ENCODE data around the gene ZDHHC6. TPM values are rescaled to one million over a fixed set of nuclear protein-coding genes. Genes with fewer than 3 reads are reported as not detected.

Gene ZDHHC6
- total and polyA plus RNA-seq, 2 donors (not counting 1 experiment from before 2014, with no cell fraction given) = 30.5 to 61.2 TPM

DNA sequence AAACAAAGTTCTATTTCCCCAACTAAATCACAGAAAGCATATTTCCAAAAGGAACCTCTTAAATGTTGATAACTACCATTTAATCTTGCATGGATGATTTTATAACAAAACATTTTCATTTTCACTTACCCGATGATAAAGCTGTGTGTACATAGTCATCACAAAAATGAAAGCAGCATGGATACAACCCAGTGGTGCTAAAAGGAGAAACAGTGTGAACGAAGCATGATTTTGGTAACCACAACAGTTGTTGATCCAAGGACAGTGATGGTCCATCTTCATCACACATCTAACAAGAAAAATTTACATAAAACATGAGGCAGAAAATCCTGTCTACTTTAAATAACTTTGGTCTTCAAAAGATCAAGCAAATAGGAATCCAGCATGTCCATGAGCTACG is 4.7 kb downstream of the ZDHHC6 start:
- intact Hi-C loops (cut with micrococcal nuclease) = no loop called here
- Histone ChIP-seq H3K9me3 (ENCODE audit: control extremely low read depth in 1 of 3, control insufficient read depth in 2 of 3, insufficient read depth in 1 of 3, low read length in 2 of 3) (no peaks in the 10 kb centered on the region), H3K4me3 (ENCODE audit: control extremely low read depth in 1 of 5, extremely low read depth in 1 of 5, insufficient read depth in 1 of 5, low read depth in 2 of 5, low read length in 4 of 5) (no peak overlapping the region), H3K4me2 (replicated peaks; ENCODE audit: low read depth, low read length, poor library complexity, severe bottlenecking) (no peak overlapping the region), H3K27ac (ENCODE audit: low read length in 2 of 2) (no peak overlapping the region), H3K79me2 (ENCODE audit: control insufficient read depth, insufficient read depth, low read length) (peaks cover 16% of the 10 kb centered on the region), H3K27me3 (replicated peaks in 1 of 4; ENCODE audit: control extremely low read depth in 1 of 4, control insufficient read depth in 3 of 4, insufficient read depth in 4 of 4, low read length in 3 of 4) (no peaks in the 10 kb centered on the region), H2AFZ (ENCODE audit: insufficient read depth, low read depth, low read length, poor library complexity, severe bottlenecking) (no peak overlapping the region), H3K4me1 (ENCODE audit: control insufficient read depth in 2 of 2, insufficient read depth in 2 of 2, low read length in 2 of 2) (peaks cover 10% of the 10 kb centered on the region in 2 donors), H3K36me3 (replicated peaks in 1 of 2; ENCODE audit: control extremely low read depth in 1 of 2, control insufficient read depth in 1 of 2, extremely low read depth in 1 of 2, insufficient read depth in 2 of 2, low read length in 1 of 2) (peaks cover 1 to 53% of the 10 kb centered on the region in 2 experiments), H4K20me1 (ENCODE audit: control insufficient read depth, insufficient read depth, low read length, poor library complexity, severe bottlenecking) (no peaks in the 10 kb centered on the region), H3K9ac (ENCODE audit: low read length) (no peak overlapping the region)
- Mint-ChIP-seq H3K27me3 (no peaks in the 10 kb centered on the region), H3K4me3 (no peak overlapping the region), H3K4me1 (peaks cover 29% of the 10 kb centered on the region), H3K27ac (no peak overlapping the region), H3K9me3 (ENCODE audit: insufficient read depth) (no peaks in the 10 kb centered on the region)
- WGBS (ENCODE audit: insufficient coverage) = no CpG with 5 or more reads among the region's 3 CpGs
- ChIA-PET CTCF (interaction anchor here (0.7 kb wide), 1 partner anchor 24 kb away, joined by 3 read pairs; no protein-coding TSS in a partner anchor), POLR2A (no interaction called here)
- TF ChIP-seq, protein P1, sequence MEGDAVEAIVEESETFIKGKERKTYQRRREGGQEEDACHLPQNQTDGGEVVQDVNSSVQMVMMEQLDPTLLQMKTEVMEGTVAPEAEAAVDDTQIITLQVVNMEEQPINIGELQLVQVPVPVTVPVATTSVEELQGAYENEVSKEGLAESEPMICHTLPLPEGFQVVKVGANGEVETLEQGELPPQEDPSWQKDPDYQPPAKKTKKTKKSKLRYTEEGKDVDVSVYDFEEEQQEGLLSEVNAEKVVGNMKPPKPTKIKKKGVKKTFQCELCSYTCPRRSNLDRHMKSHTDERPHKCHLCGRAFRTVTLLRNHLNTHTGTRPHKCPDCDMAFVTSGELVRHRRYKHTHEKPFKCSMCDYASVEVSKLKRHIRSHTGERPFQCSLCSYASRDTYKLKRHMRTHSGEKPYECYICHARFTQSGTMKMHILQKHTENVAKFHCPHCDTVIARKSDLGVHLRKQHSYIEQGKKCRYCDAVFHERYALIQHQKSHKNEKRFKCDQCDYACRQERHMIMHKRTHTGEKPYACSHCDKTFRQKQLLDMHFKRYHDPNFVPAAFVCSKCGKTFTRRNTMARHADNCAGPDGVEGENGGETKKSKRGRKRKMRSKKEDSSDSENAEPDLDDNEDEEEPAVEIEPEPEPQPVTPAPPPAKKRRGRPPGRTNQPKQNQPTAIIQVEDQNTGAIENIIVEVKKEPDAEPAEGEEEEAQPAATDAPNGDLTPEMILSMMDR (IDR thresholded peaks at IDR 0.05) = no peak
- TF ChIP-seq EZH2 (IDR thresholded peaks at IDR 0.05; ENCODE audit: borderline replicate concordance, insufficient read depth, low read depth, low read length, poor library complexity, severe bottlenecking) = no peak
- DNase-seq = no peak
- no peak for ATAC-seq (ENCODE audit: low read depth)

DNA sequence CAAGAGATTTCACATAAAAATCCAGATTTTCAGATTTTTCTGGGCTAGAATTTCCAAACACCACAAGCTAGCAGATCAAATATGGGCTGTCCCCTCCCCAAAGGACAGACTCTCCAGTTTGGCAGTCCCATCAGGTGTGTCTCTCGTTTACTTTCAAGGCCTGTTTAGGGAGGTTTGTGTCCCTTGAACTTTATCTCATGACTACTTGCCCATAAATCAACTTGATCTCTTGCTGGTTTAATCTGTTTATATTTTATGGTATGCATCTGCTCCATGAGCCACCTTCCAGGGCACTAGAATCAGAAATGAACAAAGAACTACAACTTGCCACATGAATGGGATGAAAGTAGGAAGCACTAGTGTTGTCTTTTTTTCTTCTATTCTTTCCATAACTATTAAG is 5.2 kb downstream of the ZDHHC6 start:
- Histone ChIP-seq H4K20me1 (ENCODE audit: control insufficient read depth, insufficient read depth, low read length, poor library complexity, severe bottlenecking) (no peaks in the 10 kb centered on the region), H3K27ac (ENCODE audit: low read length in 2 of 2) (no peak overlapping the region), H3K79me2 (ENCODE audit: control insufficient read depth, insufficient read depth, low read length) (peaks cover 11% of the 10 kb centered on the region), H2AFZ (ENCODE audit: insufficient read depth, low read depth, low read length, poor library complexity, severe bottlenecking) (no peak overlapping the region), H3K9ac (ENCODE audit: low read length) (no peak overlapping the region), H3K4me2 (replicated peaks; ENCODE audit: low read depth, low read length, poor library complexity, severe bottlenecking) (no peak overlapping the region), H3K27me3 (replicated peaks in 1 of 4; ENCODE audit: control extremely low read depth in 1 of 4, control insufficient read depth in 3 of 4, insufficient read depth in 4 of 4, low read length in 3 of 4) (no peaks in the 10 kb centered on the region), H3K4me3 (ENCODE audit: control extremely low read depth in 1 of 5, extremely low read depth in 1 of 5, insufficient read depth in 1 of 5, low read depth in 2 of 5, low read length in 4 of 5) (no peak overlapping the region), H3K9me3 (ENCODE audit: control extremely low read depth in 1 of 3, control insufficient read depth in 2 of 3, insufficient read depth in 1 of 3, low read length in 2 of 3) (no peaks in the 10 kb centered on the region), H3K4me1 (ENCODE audit: control insufficient read depth in 2 of 2, insufficient read depth in 2 of 2, low read length in 2 of 2) (peaks cover 10% of the 10 kb centered on the region in 2 donors), H3K36me3 (replicated peaks in 1 of 2; ENCODE audit: control extremely low read depth in 1 of 2, control insufficient read depth in 1 of 2, extremely low read depth in 1 of 2, insufficient read depth in 2 of 2, low read length in 1 of 2) (peaks cover 1 to 58% of the 10 kb centered on the region in 2 experiments)
- intact Hi-C loops (cut with micrococcal nuclease) = no loop called here
- TF ChIP-seq, protein P1 (IDR thresholded peaks at IDR 0.05) = no peak
- no peak for TF ChIP-seq EZH2 (IDR thresholded peaks at IDR 0.05; ENCODE audit: borderline replicate concordance, insufficient read depth, low read depth, low read length, poor library complexity, severe bottlenecking)
- H3K27ac Mint-ChIP-seq = no peak overlapping the region
- H3K9me3 Mint-ChIP-seq (ENCODE audit: insufficient read depth) = no peaks in the 10 kb centered on the region
- H3K4me3 Mint-ChIP-seq = no peak overlapping the region
- WGBS (ENCODE audit: insufficient coverage) = no CpG with 5 or more reads among the region's 1 CpG
- ChIA-PET POLR2A (no interaction called here), CTCF (interaction anchor here (1.4 kb wide), 1 partner anchor 31 kb away, joined by 5 read pairs; no protein-coding TSS in a partner anchor)
- DNase-seq (no peak), ATAC-seq (ENCODE audit: low read depth) (no peak)
- no peaks in the 10 kb centered on the region for H3K27me3 Mint-ChIP-seq
- peaks cover 26% of the 10 kb centered on the region for H3K4me1 Mint-ChIP-seq

Data from B cell (primary cell).